Measurements from ENCODE around the gene KRT73. TPM values are rescaled to one million over a fixed set of nuclear protein-coding genes. Genes with fewer than 3 reads are reported as not detected.

KRT73 gene
- total and polyA plus RNA-seq, 2 donors (not counting 1 experiment from before 2014, with no cell fraction given): not detected

- H3K4me2 ChIP-seq (ENCODE audit: extremely low read depth, insufficient read depth, low read length): no peak overlapping the region
- H4K20me1 ChIP-seq (ENCODE audit: control insufficient read depth, extremely low read depth, insufficient read depth, low read length): no peaks in the 10 kb centered on the region
- no peaks in the 10 kb centered on the region for H3K36me3 ChIP-seq (ENCODE audit: control insufficient read depth, insufficient read depth, low read length)
- no peaks in the 10 kb centered on the region for H3K79me2 ChIP-seq (ENCODE audit: control insufficient read depth, insufficient read depth, low read length)
- DNase-seq (ENCODE audit: low read depth in 2 of 2): no peak
- H3K27me3 ChIP-seq (ENCODE audit: control insufficient read depth, insufficient read depth, low read length): peaks cover 3% of the 10 kb centered on the region
- no peak overlapping the region for H3K9ac ChIP-seq (ENCODE audit: insufficient read depth, low read length)
- H3K27ac ChIP-seq (ENCODE audit: insufficient read depth, low read length): no peak overlapping the region
- no peak overlapping the region for H3K4me3 ChIP-seq (replicated peaks in 1 of 4; ENCODE audit: control extremely low read depth in 1 of 4, insufficient read depth in 1 of 4, low read depth in 3 of 4, low read length in 4 of 4)
- H2AFZ ChIP-seq (ENCODE audit: low read length): no peak overlapping the region
- no peaks in the 10 kb centered on the region for H3K4me1 ChIP-seq (ENCODE audit: control insufficient read depth, extremely low read depth, insufficient read depth, low read length)
- TF ChIP-seq EZH2 (IDR thresholded peaks at IDR 0.05; ENCODE audit: low read length, missing control alignments) (no peak), CTCF (conservative IDR thresholded peaks at IDR 0.05 in 1 of 2, IDR thresholded peaks at IDR 0.05 in 1 of 2; ENCODE audit: low read depth in 1 of 2, low read length in 2 of 2) (no peak)
- no peaks in the 10 kb centered on the region for H3K9me3 ChIP-seq (ENCODE audit: control insufficient read depth, insufficient read depth, low read depth, low read length)
These were observed 25.7 kb upstream of the KRT73 start for GRCh38 chr12:52644078-52644415.

- Histone ChIP-seq H4K20me1 (ENCODE audit: control insufficient read depth, extremely low read depth, insufficient read depth, low read length) (no peaks in the 10 kb centered on the region), H3K9ac (ENCODE audit: insufficient read depth, low read length) (no peak overlapping the region), H3K36me3 (ENCODE audit: control insufficient read depth, insufficient read depth, low read length) (no peaks in the 10 kb centered on the region), H3K4me1 (ENCODE audit: control insufficient read depth, extremely low read depth, insufficient read depth, low read length) (no peaks in the 10 kb centered on the region), H3K9me3 (ENCODE audit: control insufficient read depth, insufficient read depth, low read depth, low read length) (no peaks in the 10 kb centered on the region), H2AFZ (ENCODE audit: low read length) (no peak overlapping the region), H3K27ac (ENCODE audit: insufficient read depth, low read length) (no peak overlapping the region), H3K4me2 (ENCODE audit: extremely low read depth, insufficient read depth, low read length) (no peak overlapping the region), H3K27me3 (ENCODE audit: control insufficient read depth, insufficient read depth, low read length) (peaks cover 3% of the 10 kb centered on the region), H3K79me2 (ENCODE audit: control insufficient read depth, insufficient read depth, low read length) (no peaks in the 10 kb centered on the region), H3K4me3 (replicated peaks in 1 of 4; ENCODE audit: control extremely low read depth in 1 of 4, insufficient read depth in 1 of 4, low read depth in 3 of 4, low read length in 4 of 4) (no peak overlapping the region)
- TF ChIP-seq CTCF (conservative IDR thresholded peaks at IDR 0.05 in 1 of 2, IDR thresholded peaks at IDR 0.05 in 1 of 2; ENCODE audit: low read depth in 1 of 2, low read length in 2 of 2): no peak
- TF ChIP-seq EZH2 (IDR thresholded peaks at IDR 0.05; ENCODE audit: low read length, missing control alignments): no peak
- no peak for DNase-seq (ENCODE audit: low read depth in 2 of 2)
These were observed 25.1 kb upstream of the KRT73 start for GRCh38 chr12:52643233-52644077.

- H3K27me3 ChIP-seq (ENCODE audit: control insufficient read depth, insufficient read depth, low read length): no peaks in the 10 kb centered on the region
These were observed 23.1 kb upstream of the KRT73 start for GRCh38 chr12:52641468-52641867.

More at GRCh38 chr12:52641468-52641867, 23.1 kb upstream of the KRT73 start:
- no peaks in the 10 kb centered on the region for H3K79me2 ChIP-seq (ENCODE audit: control insufficient read depth, insufficient read depth, low read length)
- H3K36me3 ChIP-seq (ENCODE audit: control insufficient read depth, insufficient read depth, low read length): no peaks in the 10 kb centered on the region
- H4K20me1 ChIP-seq (ENCODE audit: control insufficient read depth, extremely low read depth, insufficient read depth, low read length): no peaks in the 10 kb centered on the region
- no peak for DNase-seq (ENCODE audit: low read depth in 2 of 2)
- no peak overlapping the region for H3K9ac ChIP-seq (ENCODE audit: insufficient read depth, low read length)
- H3K9me3 ChIP-seq (ENCODE audit: control insufficient read depth, insufficient read depth, low read depth, low read length): no peaks in the 10 kb centered on the region
- no peak overlapping the region for H3K4me3 ChIP-seq (replicated peaks in 1 of 4; ENCODE audit: control extremely low read depth in 1 of 4, insufficient read depth in 1 of 4, low read depth in 3 of 4, low read length in 4 of 4)
- TF ChIP-seq CTCF (conservative IDR thresholded peaks at IDR 0.05 in 1 of 2, IDR thresholded peaks at IDR 0.05 in 1 of 2; ENCODE audit: low read depth in 1 of 2, low read length in 2 of 2) (no peak), EZH2 (IDR thresholded peaks at IDR 0.05; ENCODE audit: low read length, missing control alignments) (no peak)
- H2AFZ ChIP-seq (ENCODE audit: low read length): no peak overlapping the region
- no peak overlapping the region for H3K27ac ChIP-seq (ENCODE audit: insufficient read depth, low read length)
- H3K4me1 ChIP-seq (ENCODE audit: control insufficient read depth, extremely low read depth, insufficient read depth, low read length): no peaks in the 10 kb centered on the region
- no peak overlapping the region for H3K4me2 ChIP-seq (ENCODE audit: extremely low read depth, insufficient read depth, low read length)

Data from fibroblast of lung (primary cell).